Measurements from ENCODE around the gene TP53. TPM values are rescaled to one million over a fixed set of nuclear protein-coding genes. Genes with fewer than 3 reads are reported as not detected.
"Not testable (repeated sequence)": the region's sequence is repeated elsewhere in the genome, so short reads cannot be mapped to it uniquely, and the experiment has no call there.

Gene TP53
- total RNA-seq, 1 donor from 2014 or later = 41.5 TPM

DNA sequence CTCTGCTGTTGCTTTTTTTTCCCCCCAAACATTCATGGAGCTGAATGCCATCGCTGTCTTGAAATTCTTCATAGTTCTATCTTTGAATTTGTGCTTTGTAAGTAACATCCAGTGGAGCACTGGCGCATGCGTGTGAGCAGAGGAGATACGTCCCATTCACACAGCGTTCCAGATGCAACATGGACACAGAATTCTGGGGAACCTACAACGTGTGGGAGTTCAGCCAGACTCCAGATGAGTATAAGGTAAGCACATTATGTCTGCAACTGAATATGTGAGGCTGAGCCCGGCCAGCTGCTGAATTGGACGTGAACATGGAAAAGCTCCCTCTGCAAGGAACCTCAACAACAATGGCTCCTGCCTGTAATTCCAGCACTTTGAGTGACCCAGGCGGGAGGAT lies 40.8 kb downstream of the TP53 start:
- intact Hi-C loops (cut with DNase I) = no loop called here
- ATAC-seq = no peak

DNA sequence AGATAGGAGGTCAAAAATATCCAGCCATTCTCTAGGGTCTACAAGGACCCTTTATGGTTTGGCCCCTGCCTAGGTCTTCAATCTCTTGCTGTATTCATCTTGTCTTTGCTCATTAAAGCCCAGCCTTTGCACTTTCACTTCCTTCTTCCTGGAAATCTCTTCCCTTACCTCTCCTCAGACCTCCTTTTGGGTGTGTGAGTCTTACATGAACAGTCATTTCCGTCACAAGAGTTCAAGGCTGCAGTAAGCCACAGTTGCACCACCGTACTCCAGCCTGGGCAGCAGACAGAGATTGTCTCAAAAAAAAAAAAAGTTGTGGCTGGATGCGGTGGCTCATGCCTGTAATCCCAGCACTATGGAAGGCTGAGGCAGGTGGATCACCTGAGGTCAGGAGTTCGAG lies 42.5 kb downstream of the TP53 start:
- intact Hi-C loops (cut with DNase I) = no loop called here
- DNase-seq (ENCODE audit: low spot score) (no peak), ATAC-seq (no peak)

More for the DNA sequence above, 40.8 kb downstream of the TP53 start:
- DNase-seq (ENCODE audit: low spot score) = no peak

DNA sequence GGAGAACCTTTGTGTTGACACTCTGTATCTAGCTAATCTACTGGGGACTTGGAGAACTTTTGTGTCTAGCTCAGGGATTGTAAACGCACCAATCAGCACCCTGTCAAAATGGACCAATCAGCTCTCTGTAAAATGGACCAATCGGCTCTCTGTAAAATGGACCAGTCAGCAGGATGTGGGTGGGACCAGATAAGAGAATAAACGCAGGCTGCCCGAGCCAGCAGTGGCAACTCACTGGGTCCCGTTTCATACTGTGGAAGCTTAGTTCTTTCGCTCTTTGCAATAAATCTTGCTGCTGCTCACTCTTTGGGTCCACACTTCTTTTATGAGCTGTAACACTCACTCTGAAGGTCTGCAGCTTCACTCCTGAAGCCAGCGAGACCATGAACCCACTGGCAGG lies 45.7 kb downstream of the TP53 start:
- ATAC-seq; intact Hi-C loops (cut with DNase I); DNase-seq (ENCODE audit: low spot score): not testable (repeated sequence)

DNA sequence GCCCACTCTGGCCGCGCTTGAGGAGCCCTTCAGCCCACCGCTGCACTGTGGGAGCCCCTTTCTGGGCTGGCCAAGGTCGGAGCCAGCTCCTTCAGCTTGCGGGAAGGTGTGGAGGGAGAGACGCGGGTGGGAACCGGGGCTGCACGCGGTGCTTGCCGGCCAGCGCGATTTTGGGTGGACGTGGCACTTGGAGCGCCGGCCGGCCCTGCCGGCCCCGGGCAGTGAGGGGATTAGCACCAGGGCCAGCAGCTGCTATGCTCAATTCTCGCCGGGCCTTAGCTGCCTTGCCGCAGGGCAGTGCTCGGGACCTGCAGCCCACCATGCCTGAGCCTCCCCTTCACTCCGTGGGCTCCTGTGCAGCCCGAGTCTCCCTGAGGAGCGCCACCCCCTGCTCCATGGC lies 46.5 kb downstream of the TP53 start:
- intact Hi-C loops (cut with DNase I) = no loop called here
- DNase-seq (ENCODE audit: low spot score) = no peak

DNA sequence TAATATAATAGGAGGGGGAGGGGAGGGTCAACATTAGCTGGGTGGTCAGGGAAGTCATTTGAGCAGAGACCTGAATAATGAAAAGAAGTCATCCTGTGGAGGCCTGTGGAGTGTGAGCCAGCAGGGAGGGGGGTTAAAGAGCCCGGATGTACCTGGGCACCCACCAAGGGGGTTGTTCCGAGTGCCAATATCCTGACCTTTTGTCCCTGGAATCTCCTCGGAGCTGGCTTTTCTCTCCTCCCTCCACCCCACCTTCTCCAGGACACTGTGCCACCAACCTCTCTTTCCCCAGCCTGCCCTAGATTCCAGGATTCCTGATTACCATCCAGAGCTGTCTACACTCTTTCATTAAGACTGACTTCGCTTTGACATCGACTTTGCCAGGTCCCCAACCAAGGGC lies 51.1 kb downstream of the TP53 start:
- DNase-seq (ENCODE audit: low spot score) = no peak
- intact Hi-C loops (cut with DNase I) = loop anchor here (10.0 kb wide), 1 partner anchor 49 kb away; the partner anchor contains the start of genes TP53 and WRAP53
- no peak for ATAC-seq

More for the DNA sequence above, 46.5 kb downstream of the TP53 start:
- ATAC-seq = no peak

DNA sequence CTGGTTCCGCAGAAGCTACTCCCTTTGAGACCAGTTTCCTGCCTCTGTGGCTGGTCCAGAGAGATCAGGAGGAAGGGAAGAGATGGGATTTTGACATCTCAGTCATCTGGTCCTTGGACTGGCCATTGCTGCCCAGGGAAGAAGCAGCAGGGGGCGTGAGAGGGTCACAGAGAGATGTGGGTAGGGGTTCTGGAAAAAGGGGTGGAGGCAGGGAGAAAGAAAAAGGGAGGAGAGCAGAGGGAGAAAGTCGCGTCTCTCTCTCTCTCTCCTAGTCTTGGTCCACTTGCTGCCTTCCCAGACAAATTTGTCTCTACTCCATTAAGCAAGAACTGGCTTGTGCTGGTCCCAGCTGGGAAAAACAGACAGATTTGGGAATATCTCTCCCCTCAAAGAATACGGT lies 52.9 kb downstream of the TP53 start:
- DNase-seq (ENCODE audit: low spot score) (peak; percentile 70), ATAC-seq (peak; percentile 47)
- intact Hi-C loops (cut with DNase I) = loop anchor here (10.0 kb wide), 1 partner anchor 50 kb away; the partner anchor contains the start of genes TP53 and WRAP53

DNA sequence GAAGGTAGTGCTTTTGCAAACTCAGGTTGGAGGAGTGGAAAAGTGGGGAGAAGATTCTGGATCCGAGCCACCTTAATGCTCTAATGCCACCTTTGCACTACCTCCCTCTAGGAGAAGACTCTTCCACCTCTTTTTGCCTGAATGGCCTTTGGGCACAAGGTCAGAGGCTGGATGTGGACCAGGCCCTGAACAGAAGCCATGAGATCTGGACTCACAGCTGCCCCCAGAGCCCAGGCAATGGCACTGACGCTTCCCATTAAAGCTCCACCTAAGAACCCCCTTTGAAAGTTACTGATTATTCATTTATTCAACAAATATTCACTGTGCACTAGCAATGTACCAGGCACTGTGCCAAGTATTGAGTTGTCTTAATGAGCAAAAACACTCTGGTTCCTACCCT lies 54.2 kb downstream of the TP53 start:
- no peak for DNase-seq (ENCODE audit: low spot score)
- intact Hi-C loops (cut with DNase I) = loop anchor here (10.0 kb wide), 1 partner anchor 52 kb away; the partner anchor contains the start of genes TP53 and WRAP53
- no peak for ATAC-seq

DNA sequence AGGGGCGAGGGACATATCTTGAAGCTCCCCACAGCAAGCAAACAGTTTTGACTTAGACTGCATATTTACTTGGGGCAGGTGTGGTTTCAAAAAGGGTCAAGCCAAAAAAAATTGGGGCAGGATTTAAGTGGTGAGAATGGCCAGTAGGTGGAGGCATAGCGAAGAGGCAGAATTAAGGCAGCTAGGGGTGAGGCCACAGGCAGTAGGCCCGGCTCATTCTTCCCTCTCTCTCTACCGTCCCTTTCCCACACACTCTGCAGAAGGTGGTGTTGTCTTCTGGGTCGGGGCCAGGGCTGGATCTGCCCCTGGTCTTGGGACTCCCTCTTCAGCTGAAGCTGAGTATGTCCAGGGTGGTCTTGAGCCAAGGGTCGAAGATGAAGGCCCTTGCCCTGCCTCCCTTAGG lies 54.8 kb downstream of the TP53 start:
- ATAC-seq (no peak), DNase-seq (ENCODE audit: low spot score) (no peak)
- intact Hi-C loops (cut with DNase I) = loop anchor here (10.0 kb wide), 1 partner anchor 52 kb away; the partner anchor contains the start of genes TP53 and WRAP53

DNA sequence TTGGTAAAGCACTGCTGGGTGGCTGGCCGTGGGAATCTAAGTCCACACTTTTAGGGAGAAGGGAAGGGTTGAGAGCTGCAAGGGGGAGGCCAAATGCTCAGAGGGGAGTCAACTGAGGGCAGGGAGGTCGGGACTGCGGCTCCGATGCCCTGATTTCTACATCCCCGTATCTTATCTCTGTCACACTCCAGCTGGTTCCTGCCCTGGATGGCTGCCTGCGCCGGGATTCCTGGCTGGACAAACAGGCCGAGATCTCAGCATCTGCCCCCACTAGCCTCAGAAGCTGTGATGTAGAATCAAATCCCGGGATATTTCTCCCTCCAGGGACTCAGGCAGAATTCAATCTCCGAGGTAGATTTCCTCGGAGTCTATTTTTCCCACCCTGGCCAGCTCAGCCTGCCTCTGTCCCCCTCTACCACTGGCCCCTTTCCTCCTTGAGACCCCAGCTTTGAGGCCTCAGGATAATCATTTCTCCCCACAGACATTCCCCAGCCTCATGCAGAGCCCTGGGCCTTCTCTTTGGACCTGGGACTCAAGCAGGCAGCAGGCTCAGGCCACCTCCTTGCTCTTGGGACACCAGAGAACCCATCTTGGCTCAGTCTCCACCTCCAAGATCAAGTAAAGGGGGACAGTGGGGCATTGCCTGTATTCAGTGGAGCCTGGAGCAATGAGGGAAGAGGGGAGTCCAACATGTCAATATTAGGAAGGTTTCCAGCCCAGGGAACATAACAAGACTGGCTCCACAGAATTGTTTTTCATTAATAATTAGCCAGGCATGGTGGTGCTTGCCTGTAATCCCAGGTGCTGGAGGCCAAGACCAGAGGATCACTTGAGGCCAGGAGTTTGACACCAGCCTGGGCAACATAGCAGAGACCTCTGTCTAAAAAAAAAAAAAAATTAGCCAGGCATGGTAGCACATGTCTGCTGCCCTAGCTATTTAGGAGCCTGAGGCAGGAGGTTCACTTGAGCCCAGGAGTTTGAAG lies 55.6 kb downstream of the TP53 start:
- DNase-seq (ENCODE audit: low spot score) (no peak), ATAC-seq (no peak)
- intact Hi-C loops (cut with DNase I) = loop anchor here (10.0 kb wide), 1 partner anchor 53 kb away; the partner anchor contains the start of genes TP53 and WRAP53

DNA sequence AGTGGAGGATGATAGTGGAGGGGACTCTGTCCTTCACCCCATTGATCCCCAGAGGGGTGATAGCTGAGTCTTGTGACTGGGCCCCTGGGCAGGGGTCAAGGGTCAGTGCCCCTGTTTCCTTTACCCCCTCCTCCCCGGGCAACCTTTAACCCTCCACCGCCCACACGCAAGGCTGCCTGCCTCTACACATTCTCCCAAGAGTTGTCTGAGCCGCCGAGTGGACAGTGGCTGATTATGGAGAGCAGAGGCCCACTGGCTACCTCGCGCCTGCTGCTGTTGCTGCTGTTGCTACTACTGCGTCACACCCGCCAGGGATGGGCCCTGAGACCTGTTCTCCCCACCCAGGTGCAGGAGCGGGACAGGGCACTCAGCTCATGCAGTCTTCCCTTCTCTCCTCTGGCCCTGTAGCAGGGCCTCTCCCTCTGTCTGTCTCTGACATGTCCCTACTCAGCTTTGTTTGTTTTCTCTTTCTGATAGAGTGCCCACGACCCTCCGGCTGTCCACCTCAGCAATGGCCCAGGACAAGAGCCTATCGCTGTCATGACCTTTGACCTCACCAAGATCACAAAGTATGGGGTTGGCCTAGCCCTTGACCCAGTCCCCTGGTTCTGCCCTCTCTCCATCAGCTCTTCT lies 57.2 kb downstream of the TP53 start, which contains the start of gene SHBG:
SHBG (plus strand) TSS at position 197 of the 633 bp plus-strand sequence; CDS start at position 235, 38 bp downstream.
- no peak for DNase-seq (ENCODE audit: low spot score)
- ATAC-seq = no peak
- intact Hi-C loops (cut with DNase I) = loop anchor here (10.0 kb wide), 1 partner anchor 55 kb away; the partner anchor contains the start of genes TP53 and WRAP53

DNA sequence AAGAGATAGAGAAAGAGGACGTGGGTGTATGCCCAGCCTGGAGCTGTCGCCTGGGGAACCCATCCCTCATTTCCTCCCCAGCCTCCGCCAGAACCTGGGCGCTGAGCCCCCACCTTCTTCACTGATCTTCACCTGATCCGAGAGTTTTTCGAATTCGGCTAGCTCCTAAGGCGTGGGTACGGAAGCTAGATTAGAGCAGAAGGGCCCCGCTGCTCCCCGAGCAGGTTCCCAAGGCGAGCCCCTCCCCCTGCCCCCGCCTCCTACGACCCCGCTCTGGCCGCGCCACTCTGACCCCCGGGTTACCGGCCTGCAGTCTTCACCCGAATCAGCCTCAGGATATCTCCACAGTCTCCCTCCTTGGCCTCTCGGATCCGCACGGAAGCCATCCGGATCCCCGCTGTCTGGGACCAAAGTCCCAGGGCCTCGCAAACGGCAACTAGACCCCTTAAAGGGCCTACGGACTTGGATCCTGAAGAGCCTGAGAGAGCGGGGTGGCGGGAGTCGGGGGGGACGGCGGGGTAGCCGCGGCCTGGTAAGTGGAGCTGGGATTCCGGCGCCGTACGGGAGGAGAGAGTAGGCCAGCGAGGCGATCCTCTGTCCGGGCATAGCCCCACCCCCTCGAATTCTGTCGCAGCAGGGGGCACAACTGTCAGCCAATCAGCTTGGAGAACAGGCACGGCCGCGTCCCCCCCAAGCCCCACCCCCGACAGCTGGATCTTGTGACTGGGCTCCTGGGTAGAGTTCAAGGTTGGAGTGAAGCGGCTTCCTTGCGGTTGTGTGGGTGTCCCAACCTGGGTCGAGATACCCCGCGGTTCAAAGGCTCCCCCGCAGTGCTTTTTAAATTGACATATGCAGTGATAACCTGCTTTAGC lies 59.8 kb downstream of the TP53 start, which contains the start of gene SAT2:
SAT2 (minus strand) TSS at position 572 of the 872 bp plus-strand sequence; CDS start at position 386, 186 bp downstream.
- DNase-seq (ENCODE audit: low spot score) = peak; percentile 97
- ATAC-seq = peak; percentile 99
- intact Hi-C loops (cut with DNase I) = no loop called here

DNA sequence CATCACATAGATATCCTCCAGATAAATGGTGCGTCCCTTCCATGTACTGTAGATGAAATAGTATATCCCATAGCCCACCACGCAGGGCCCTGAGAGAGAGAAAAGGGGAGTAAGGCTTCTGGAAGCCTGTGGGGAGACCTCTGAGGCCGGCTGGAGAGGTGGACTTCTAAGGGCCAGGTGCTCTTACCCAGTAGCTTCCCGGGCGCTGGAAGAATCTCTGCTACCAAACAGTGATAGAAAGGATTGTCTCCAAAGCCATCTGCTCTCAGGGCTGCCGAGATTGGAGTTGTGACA lies 60.4 kb downstream of the TP53 start:
- ATAC-seq = no peak
- intact Hi-C loops (cut with DNase I) = no loop called here
- no peak for DNase-seq (ENCODE audit: low spot score)

DNA sequence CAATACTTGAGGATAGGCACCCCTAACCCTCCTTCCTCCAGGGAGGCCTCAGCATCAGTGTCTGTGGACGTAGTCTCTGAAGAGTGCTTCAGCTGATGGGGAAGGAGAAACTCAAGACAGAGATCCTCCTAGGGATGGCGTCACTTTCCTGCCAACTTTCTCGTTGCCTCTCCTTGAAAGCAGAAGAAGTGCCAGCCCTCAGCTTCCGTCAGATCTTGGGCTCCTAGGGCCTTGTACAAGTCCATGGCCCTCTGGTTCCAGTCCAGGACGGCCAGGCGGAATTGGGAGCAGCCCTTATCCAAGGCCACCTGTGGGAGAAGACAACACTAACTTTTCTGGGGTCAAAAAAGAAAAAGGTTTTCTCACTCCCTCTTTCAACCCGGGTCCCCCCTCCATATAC lies 61.0 kb downstream of the TP53 start:
- ATAC-seq = no peak
- no peak for DNase-seq (ENCODE audit: low spot score)
- intact Hi-C loops (cut with DNase I) = no loop called here

DNA sequence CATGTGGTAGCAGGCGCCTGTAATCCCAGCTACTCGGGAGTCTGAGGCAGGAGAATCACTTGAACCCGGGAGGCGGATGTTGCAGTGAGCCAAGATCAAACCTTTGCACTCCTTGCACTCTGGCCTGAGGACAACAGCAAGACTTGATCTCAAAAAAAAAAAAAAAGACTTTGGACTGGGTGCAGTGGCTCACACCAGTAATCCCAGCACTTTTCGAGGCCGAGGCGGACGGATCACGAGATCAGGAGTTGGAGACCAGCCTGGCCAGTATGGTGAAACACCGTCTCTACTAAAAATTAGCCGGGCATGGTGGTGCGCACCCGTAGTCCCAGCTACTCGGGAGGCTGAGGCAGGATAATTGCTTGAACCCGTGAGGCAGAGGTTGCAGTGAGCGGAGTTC lies 61.5 kb downstream of the TP53 start:
- intact Hi-C loops (cut with DNase I); DNase-seq (ENCODE audit: low spot score); ATAC-seq: not testable (repeated sequence)

DNA sequence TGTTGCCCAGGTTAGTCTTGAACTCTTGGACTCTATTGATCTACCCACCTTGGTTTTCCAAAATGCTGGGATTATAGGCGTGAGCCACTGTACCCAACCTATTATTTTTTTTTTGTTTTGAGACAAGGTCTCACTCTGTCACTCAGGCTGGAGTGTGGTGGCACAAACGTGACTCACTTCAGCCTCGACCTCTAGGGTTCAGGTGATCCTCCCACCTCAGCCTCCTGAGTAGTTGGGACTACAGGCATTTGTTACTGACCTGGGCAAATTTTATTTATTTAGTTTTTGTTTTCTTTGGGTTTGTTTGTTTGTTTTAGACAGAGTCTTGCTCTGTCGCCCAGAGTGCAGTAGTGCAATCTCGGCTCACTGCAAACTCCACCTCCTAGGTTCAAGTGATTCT lies 63.6 kb downstream of the TP53 start:
- ATAC-seq (no peak), DNase-seq (ENCODE audit: low spot score) (no peak)
- intact Hi-C loops (cut with DNase I) = no loop called here

DNA sequence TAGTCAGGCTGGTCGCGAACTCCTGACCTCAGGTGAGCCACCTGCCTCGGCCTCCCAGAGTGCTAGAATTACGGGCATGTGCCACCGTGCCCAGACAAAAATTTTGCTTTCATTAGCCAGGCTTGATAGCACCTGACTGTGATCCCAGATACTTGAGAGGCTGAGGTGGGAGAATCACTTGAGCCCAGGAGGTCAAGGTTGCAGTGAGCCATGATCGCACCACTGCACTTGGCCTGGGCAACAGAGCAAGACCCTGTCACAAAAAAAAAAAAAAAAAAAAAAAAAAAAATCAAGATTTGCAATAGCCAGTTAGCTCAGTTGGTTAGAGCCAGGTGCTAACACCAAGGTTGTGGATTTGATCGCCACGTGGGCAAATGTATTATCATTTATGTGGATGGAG lies 66.5 kb downstream of the TP53 start:
- DNase-seq (ENCODE audit: low spot score) (no peak), ATAC-seq (no peak)
- intact Hi-C loops (cut with DNase I) = no loop called here

DNA sequence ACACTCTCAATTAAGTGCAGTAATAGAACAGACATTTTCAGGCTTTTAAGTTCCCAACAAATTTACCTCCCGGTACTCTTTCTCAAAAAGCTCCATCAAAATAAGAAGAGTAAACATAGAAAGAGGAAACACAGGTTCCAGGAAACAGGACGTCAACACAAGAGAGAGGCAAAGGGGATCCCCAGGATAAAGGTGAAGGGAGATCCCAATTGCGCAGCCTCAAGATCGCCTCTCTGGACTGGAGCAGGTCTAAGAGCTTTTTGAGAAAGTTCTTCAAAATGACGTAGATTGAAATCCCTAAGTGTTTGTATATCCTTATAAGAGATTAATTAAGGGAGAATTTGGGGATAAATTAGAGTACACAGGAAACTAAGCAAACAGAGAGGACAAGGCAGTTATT lies 68.7 kb downstream of the TP53 start:
- ATAC-seq (no peak), DNase-seq (ENCODE audit: low spot score) (no peak)
- intact Hi-C loops (cut with DNase I) = no loop called here
